ENCODE results near the gene CDH11. TPM values are rescaled to one million over a fixed set of nuclear protein-coding genes. Genes with fewer than 3 reads are reported as not detected.

Gene CDH11
- total RNA-seq, 1 donor from 2014 or later, result 42.6 TPM

DNA sequence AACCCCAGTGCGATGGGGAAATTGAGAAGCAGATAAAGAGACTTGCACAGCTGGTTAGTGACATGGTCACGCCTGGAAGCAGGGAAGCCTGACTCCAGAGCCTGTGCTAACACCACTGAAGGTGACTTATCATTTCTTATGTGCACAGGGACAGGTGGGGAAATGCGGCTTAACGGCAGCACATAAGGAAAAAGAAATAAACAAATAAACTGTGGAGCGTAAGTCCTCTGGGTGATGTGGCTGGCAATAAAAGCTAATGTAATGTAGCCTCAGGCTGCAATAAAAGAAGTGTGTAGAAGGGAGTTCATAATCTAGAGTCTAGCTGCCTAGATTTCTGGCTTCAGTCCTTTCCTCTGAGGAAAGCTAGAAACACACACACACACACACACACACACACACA, 10.6 kb downstream of the CDH11 start:
- Mint-ChIP-seq H3K27me3 (ENCODE audit: unreplicated experiment) (peaks cover 1% of the 10 kb centered on the region), H3K9me3 (ENCODE audit: unreplicated experiment) (no peaks in the 10 kb centered on the region), H3K36me3 (ENCODE audit: low read depth, unreplicated experiment) (no peaks in the 10 kb centered on the region), H3K4me1 (ENCODE audit: unreplicated experiment) (no peaks in the 10 kb centered on the region), H3K27ac (ENCODE audit: unreplicated experiment) (no peak overlapping the region), H3K4me3 (ENCODE audit: unreplicated experiment) (no peak overlapping the region)
- TF ChIP-seq, protein P1, sequence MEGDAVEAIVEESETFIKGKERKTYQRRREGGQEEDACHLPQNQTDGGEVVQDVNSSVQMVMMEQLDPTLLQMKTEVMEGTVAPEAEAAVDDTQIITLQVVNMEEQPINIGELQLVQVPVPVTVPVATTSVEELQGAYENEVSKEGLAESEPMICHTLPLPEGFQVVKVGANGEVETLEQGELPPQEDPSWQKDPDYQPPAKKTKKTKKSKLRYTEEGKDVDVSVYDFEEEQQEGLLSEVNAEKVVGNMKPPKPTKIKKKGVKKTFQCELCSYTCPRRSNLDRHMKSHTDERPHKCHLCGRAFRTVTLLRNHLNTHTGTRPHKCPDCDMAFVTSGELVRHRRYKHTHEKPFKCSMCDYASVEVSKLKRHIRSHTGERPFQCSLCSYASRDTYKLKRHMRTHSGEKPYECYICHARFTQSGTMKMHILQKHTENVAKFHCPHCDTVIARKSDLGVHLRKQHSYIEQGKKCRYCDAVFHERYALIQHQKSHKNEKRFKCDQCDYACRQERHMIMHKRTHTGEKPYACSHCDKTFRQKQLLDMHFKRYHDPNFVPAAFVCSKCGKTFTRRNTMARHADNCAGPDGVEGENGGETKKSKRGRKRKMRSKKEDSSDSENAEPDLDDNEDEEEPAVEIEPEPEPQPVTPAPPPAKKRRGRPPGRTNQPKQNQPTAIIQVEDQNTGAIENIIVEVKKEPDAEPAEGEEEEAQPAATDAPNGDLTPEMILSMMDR (IDR thresholded peaks at IDR 0.05; ENCODE audit: unreplicated experiment), result no peak
- DNase-seq (ENCODE audit: low spot score), result no peak

DNA sequence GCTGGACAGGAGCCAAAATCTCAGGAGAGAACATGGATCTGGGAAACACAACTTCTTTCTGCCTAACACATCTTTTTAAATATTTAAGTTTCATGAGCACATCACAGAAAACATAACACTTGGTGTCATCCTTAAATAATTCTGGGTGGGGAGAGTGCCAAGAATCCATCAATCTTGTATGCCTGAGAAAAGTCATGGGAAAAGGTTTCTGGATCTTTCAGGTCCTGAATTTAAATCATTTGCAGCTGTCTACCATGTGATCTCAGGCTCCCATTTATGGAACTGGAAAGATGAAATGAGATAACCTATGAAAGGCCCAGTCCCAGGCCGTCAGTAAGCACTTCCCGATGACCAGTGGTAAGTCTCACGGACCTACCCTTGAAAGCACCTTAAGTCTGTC, 15.1 kb downstream of the CDH11 start:
- Mint-ChIP-seq H3K27me3 (ENCODE audit: unreplicated experiment) (no peaks in the 10 kb centered on the region), H3K36me3 (ENCODE audit: low read depth, unreplicated experiment) (no peaks in the 10 kb centered on the region), H3K27ac (ENCODE audit: unreplicated experiment) (no peak overlapping the region), H3K4me3 (ENCODE audit: unreplicated experiment) (no peak overlapping the region), H3K9me3 (ENCODE audit: unreplicated experiment) (no peaks in the 10 kb centered on the region), H3K4me1 (ENCODE audit: unreplicated experiment) (no peaks in the 10 kb centered on the region)
- no peak for DNase-seq (ENCODE audit: low spot score)
- TF ChIP-seq, protein P1 (IDR thresholded peaks at IDR 0.05; ENCODE audit: unreplicated experiment), result no peak

DNA sequence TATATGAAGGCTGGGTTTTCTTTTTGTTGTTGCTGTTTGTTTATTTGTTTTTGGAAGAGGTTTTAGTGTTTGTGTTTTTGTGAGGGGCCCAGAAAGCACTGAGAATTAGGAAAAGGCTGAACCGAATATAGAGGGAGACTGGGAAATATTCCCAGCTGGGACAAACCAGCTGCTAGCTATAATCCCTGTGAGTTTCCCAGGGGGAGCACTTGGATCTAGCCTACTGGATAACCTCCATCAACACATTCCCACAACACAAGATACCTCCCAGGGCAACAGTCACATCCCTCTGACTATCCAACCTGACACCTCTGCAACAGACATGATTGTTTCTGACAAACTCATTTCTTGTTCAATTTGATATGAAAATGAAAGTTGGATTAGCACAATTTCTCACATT, 16.7 kb downstream of the CDH11 start:
- TF ChIP-seq, protein P1 (IDR thresholded peaks at IDR 0.05; ENCODE audit: unreplicated experiment), result no peak
- no peak for DNase-seq (ENCODE audit: low spot score)
- Mint-ChIP-seq H3K4me1 (ENCODE audit: unreplicated experiment) (no peaks in the 10 kb centered on the region), H3K27ac (ENCODE audit: unreplicated experiment) (no peak overlapping the region), H3K9me3 (ENCODE audit: unreplicated experiment) (no peaks in the 10 kb centered on the region), H3K36me3 (ENCODE audit: low read depth, unreplicated experiment) (no peaks in the 10 kb centered on the region), H3K27me3 (ENCODE audit: unreplicated experiment) (no peaks in the 10 kb centered on the region), H3K4me3 (ENCODE audit: unreplicated experiment) (no peak overlapping the region)

DNA sequence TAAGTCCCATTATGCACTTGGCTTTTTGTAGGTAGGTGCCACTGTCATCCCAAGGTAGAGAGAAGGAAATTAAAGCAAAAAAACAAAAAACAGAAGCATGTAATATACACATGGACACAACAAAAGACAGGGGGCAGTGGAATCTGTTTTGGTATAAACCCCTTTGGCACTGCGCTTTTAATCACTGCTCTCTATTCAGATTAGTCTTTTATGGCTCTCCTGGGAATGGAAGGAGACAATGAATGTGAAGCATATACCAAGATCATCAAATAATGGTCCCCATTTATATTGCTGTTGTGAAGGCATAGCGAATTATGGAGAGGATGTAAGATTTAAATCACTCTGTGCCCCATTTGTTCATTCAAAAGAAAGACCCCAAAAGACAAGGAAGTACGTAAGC, 17.4 kb downstream of the CDH11 start:
- H3K9me3 Mint-ChIP-seq (ENCODE audit: unreplicated experiment), result no peaks in the 10 kb centered on the region
- H3K27me3 Mint-ChIP-seq (ENCODE audit: unreplicated experiment), result peaks cover 2% of the 10 kb centered on the region
- TF ChIP-seq, protein P1 (IDR thresholded peaks at IDR 0.05; ENCODE audit: unreplicated experiment), result no peak
- no peak for DNase-seq (ENCODE audit: low spot score)
- H3K4me3 Mint-ChIP-seq (ENCODE audit: unreplicated experiment), result no peak overlapping the region
- H3K36me3 Mint-ChIP-seq (ENCODE audit: low read depth, unreplicated experiment), result no peaks in the 10 kb centered on the region
- no peak overlapping the region for H3K27ac Mint-ChIP-seq (ENCODE audit: unreplicated experiment)
- no peaks in the 10 kb centered on the region for H3K4me1 Mint-ChIP-seq (ENCODE audit: unreplicated experiment)

DNA sequence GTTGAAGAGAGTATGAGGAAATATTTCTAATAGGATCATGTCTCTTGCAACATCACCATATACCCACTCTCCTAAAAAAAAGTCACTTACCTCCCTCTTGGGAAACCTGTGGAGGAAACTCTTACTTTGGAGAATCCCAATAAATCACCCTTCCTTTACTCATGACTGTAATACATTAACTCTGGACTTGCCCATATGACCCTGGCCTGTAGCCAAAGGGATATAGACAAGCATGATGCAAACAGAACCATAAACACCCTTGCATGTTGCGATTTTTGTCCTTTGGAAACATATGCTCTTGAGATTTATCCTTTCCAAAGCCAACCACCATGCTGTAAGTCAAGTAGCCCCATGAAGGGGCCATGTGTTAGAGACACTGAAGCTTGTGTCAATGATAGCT, 19.5 kb downstream of the CDH11 start:
- Mint-ChIP-seq H3K36me3 (ENCODE audit: low read depth, unreplicated experiment) (no peaks in the 10 kb centered on the region), H3K4me3 (ENCODE audit: unreplicated experiment) (no peak overlapping the region), H3K4me1 (ENCODE audit: unreplicated experiment) (no peaks in the 10 kb centered on the region), H3K9me3 (ENCODE audit: unreplicated experiment) (no peaks in the 10 kb centered on the region), H3K27ac (ENCODE audit: unreplicated experiment) (no peak overlapping the region), H3K27me3 (ENCODE audit: unreplicated experiment) (peaks cover 2% of the 10 kb centered on the region)
- TF ChIP-seq, protein P1 (IDR thresholded peaks at IDR 0.05; ENCODE audit: unreplicated experiment), result no peak
- no peak for DNase-seq (ENCODE audit: low spot score)

Data from endothelial cell (in vitro differentiated cells).